HCEC 1CT (cell line): ENCODE data around the gene HLA-DPA1.
A peak's percentile ranks its signal among the peaks of the same experiment; 100 is the strongest.

Experiments
- DNase-seq: peaks from one replicate; pipeline ENCODE4 v3.0.0-alpha.2; 2017

HLA-DPA1 gene

GRCh38 chr6:33014841-33015634 lies 58.4 kb downstream of the HLA-DPA1 start:
- peak; percentile 71 for DNase-seq
